Right hindlimb (tissue), 1 donor: ENCODE results near the gene MYOM1.
"Not testable (repeated sequence)": the region's sequence is repeated elsewhere in the genome, so short reads cannot be mapped to it uniquely, and the experiment has no call there.

ENCODE experiments used
- DNase-seq: peaks from one replicate; pipeline ENCODE4 v3.0.0-alpha.2; 2018

Gene MYOM1

GRCh38 chr18:3217948-3218647 lies 1.7 kb downstream of the MYOM1 start:
- DNase-seq = no peak

- DNase-seq = no peak
Observed at GRCh38 chr18:3216987-3217386, 2.8 kb downstream of the MYOM1 start.

- no peak for DNase-seq
Observed at GRCh38 chr18:3214855-3215637, 4.7 kb downstream of the MYOM1 start.

- DNase-seq = no peak
Observed at GRCh38 chr18:3213300-3214059, 6.3 kb downstream of the MYOM1 start.

- DNase-seq = no peak
Observed at GRCh38 chr18:3212657-3213056, 7.1 kb downstream of the MYOM1 start.

GRCh38 chr18:3211236-3211992 lies 8.4 kb downstream of the MYOM1 start:
- no peak for DNase-seq

- no peak for DNase-seq
Observed at GRCh38 chr18:3209859-3210569, 9.8 kb downstream of the MYOM1 start.

GRCh38 chr18:3207565-3207964 lies 12.2 kb downstream of the MYOM1 start:
- no peak for DNase-seq

GRCh38 chr18:3205239-3205638 lies 14.5 kb downstream of the MYOM1 start:
- DNase-seq = no peak

- no peak for DNase-seq
Observed at GRCh38 chr18:3199942-3200645, 19.7 kb downstream of the MYOM1 start.

GRCh38 chr18:3198260-3198860 lies 21.4 kb downstream of the MYOM1 start:
- not testable (repeated sequence) for DNase-seq

GRCh38 chr18:3194947-3195612 lies 24.7 kb downstream of the MYOM1 start:
- DNase-seq = no peak

- no peak for DNase-seq
Observed at GRCh38 chr18:3193331-3193730, 26.4 kb downstream of the MYOM1 start.

- no peak for DNase-seq
Observed at GRCh38 chr18:3192752-3193151, 27.0 kb downstream of the MYOM1 start.

- DNase-seq = no peak
Observed at GRCh38 chr18:3192286-3192685, 27.5 kb downstream of the MYOM1 start.

- DNase-seq = no peak
Observed at GRCh38 chr18:3190610-3191009, 29.2 kb downstream of the MYOM1 start.

GRCh38 chr18:3189884-3190283 lies 29.9 kb downstream of the MYOM1 start:
- DNase-seq = no peak

- no peak for DNase-seq
Observed at GRCh38 chr18:3186678-3187658, 32.8 kb downstream of the MYOM1 start.

- no peak for DNase-seq
Observed at GRCh38 chr18:3184275-3184963, 35.3 kb downstream of the MYOM1 start.
